AG09309 (cell line): ENCODE measurements around the gene SLC25A27.

Experiments used
- DNase-seq: peaks from one replicate; pipeline ENCODE4 v3.0.0-alpha.2; 2010; ENCODE audit warnings: low read depth
- H3K4me3 ChIP-seq: 2 replicates; pipeline ENCODE4 v1.5.1; 2011; ENCODE audit warnings: mild to moderate bottlenecking, low read depth, low read length, moderate library complexity; ENCODE audit not compliant: control insufficient read depth
- CTCF ChIP-seq: IDR thresholded peaks from 2 replicates; pipeline ENCODE4 v1.5.1; 2011; ENCODE audit warnings: mild to moderate bottlenecking, low read depth, low read length, inconsistent platforms; ENCODE audit not compliant: insufficient read depth, control insufficient read depth; ENCODE audit errors: missing control alignments

SLC25A27 gene

GRCh38 chr6:46661483-46661882 lies 8.7 kb downstream of the SLC25A27 start:
- DNase-seq, result no peak
- H3K4me3 ChIP-seq, result no peak overlapping the region
- TF ChIP-seq CTCF, result no peak

DNA sequence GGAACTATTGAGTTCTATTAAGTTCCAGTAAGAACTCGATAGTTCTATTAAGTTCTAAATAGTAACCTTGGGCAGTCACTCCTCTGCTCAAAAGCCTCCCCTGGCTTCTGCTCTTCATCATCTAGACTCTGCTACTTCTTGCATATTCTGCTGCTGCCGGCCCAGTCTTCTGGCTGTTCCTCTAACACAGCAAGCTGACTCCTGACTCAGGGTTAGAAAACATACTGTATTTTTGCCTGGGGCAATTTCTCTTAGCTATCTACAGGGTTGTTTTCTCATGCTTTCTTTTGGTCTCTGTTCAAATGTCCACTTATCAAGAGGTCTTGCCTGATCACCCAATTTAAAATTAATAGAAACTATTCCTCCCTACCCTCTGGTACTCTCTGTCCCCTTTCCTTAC lies 14.6 kb downstream of the SLC25A27 start:
- no peak for TF ChIP-seq CTCF
- H3K4me3 ChIP-seq, result no peak overlapping the region
- DNase-seq, result no peak

DNA sequence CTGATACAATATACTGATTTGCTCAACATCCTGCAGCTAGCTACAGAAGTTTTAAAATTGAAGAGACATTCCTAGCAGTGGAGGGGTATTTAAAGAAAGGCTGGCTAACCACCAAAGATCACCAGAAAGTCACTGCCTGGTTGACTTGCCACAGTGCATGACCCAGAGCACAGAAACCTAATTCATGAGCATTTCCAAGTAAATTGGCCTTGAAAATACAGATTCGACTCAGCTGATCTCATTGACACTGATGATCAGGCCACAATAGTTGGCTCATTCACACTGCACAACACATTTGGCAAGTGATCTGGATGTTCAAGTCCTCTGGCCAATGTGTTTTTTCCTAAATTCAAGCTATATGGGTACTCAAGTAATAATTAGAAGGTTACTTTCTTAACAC lies 21.6 kb downstream of the SLC25A27 start:
- no peak overlapping the region for H3K4me3 ChIP-seq
- DNase-seq, result no peak
- TF ChIP-seq CTCF, result no peak

DNA sequence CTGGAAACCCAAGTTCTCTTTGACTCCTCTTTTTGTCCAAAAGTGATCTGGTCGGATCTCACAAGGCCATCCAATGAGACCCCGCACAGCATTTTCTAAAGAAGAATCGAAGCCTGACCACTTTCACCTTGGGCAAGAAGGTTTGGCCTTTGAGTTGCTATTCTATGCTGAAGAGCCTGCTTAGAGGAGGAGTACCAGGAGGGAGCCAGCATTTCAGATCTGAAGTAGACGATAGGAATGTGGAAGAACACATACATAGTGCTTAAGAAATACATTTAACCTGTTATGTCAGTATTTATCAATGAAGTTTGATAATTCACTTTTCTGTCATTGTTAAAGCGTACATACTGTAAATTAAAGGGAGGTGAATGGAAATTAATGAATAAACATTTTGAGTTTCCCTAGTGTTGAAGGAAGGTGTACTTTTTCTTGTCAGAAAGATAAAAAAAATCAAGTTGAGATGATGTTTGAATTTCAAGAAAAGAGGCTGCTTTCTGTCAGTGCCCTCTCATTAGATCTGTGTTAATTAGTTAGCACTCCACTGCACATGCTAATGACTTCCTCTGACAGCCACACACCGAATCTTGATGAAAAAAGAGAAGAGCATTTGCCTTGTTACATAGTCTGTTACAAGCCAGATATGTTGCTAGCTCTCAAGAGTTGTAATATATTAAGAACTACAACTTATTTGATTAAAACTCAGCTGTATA lies 24.0 kb downstream of the SLC25A27 start:
- no peak for DNase-seq
- TF ChIP-seq CTCF, result no peak

GRCh38 chr6:46677314-46677654 lies 24.5 kb downstream of the SLC25A27 start:
- peak; percentile 6 for TF ChIP-seq CTCF
- H3K4me3 ChIP-seq, result no peak overlapping the region
- no peak for DNase-seq

More for the DNA sequence above, 24.0 kb downstream of the SLC25A27 start:
- H3K4me3 ChIP-seq, result no peak overlapping the region

DNA sequence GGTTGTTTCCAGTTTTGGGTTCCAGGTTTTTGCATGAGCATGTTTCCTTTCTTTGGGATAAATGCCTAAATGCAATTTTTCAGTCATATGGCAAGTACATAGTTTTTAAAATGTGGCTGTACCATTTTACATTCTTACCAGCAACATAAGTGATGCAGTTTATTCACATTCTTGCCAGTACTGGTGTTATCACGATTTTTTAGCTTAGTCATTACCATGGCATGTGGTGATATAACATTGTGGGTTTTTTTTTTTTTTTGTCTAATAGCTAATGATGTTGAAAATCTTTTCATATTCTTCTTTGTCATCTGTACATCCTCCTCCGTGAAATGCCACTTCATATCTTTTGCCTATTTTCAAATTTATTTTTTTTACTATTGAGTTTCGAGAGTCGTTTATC lies 32.0 kb downstream of the SLC25A27 start:
- H3K4me3 ChIP-seq, result no peak overlapping the region
- no peak for TF ChIP-seq CTCF
- DNase-seq, result no peak
